Body of pancreas (tissue), 4 donors: ENCODE data around the gene TNFAIP6. TPM values are rescaled to one million over a fixed set of nuclear protein-coding genes. Genes with fewer than 3 reads are reported as not detected.

Experiments
- ATAC-seq: fragments of 150-250 bp; one replicate; pipeline ENCODE4 v1.9.1; 2016
- DNase-seq, 4 donors: peaks; one replicate each; pipeline ENCODE4 v3.0.0-alpha.2; 2019
- H3K27ac ChIP-seq, 4 donors: fragments of 200-600 bp; sonication (generic); 1 replicate in 3 of 4; 2 replicates in 1 of 4; pipeline versions ENCODE4 v1.5.1 to v1.6.1; 2016 to 2019; ENCODE audit warnings: mild to moderate bottlenecking in 1 of 4, mixed read lengths in 1 of 4, moderate library complexity in 1 of 4
- H3K27me3 ChIP-seq, 2 donors: fragments of 200-600 bp; sonication (generic); one replicate each; pipeline ENCODE4 v1.6.0; 2016; ENCODE audit warnings: mild to moderate bottlenecking in 1 of 2
- H3K36me3 ChIP-seq, 2 donors: fragments of 200-600 bp; sonication (generic); replicated peaks in 1 of 2; 2 replicates each; pipeline ENCODE4 v1.5.1; 2016; ENCODE audit warnings: low read depth in 2 of 2; ENCODE audit not compliant: insufficient read depth in 1 of 2
- H3K4me1 ChIP-seq: fragments of 200-600 bp; sonication (generic); one replicate; pipeline ENCODE4 v1.6.0; 2016
- H3K4me3 ChIP-seq, 2 donors: fragments of 200-600 bp; sonication (generic); 1 replicate in 1 of 2; 2 replicates in 1 of 2; pipeline ENCODE4 v1.5.1; 2016 to 2019
- H3K9me3 ChIP-seq, 3 donors: fragments of 200-600 bp; sonication (generic); 1 replicate in 2 of 3; 2 replicates in 1 of 3; pipeline ENCODE4 v1.5.1; 2016
- POLR2A ChIP-seq, 3 donors: fragments of 450-650 bp; IDR thresholded peaks; one replicate each; pipeline ENCODE4 v1.6.1; 2016; ENCODE audit warnings: antibody characterized with exemption in 3 of 3, mild to moderate bottlenecking in 2 of 3
- WGBS, 2 donors: methylation state at CpG; one replicate each; pipeline ENCODE4 v1.1.5; 2017; 5-methylcytosine and 5-hydroxymethylcytosine counted together
- intact Hi-C: fragments of 100-400 bp; cut with DNase I; formaldehyde crosslinking; loops from one replicate; pipeline ENCODE4 v1.15.1; 2023
- total RNA-seq, 2 donors: library from RNA; depleted of rRNA; stranded (reverse); fragments of >200 nt; gene quantifications; one replicate each; pipeline ENCODE4 v1.1.0, GENCODE V29; 2016
- TF ChIP-seq, protein P1 (sequence below), 7 experiments: fragments of 450-650 bp in 4 of 7; fragments of 200-600 bp in 3 of 7; sonication (generic) in 3 of 7; IDR thresholded peaks; one replicate each; pipeline ENCODE4 v1.5.1; 2016 to 2019; ENCODE audit warnings: antibody characterized with exemption in 7 of 7

Gene TNFAIP6
- total RNA-seq, 2 donors from 2014 or later: 5.3 TPM; not detected in 1

DNA sequence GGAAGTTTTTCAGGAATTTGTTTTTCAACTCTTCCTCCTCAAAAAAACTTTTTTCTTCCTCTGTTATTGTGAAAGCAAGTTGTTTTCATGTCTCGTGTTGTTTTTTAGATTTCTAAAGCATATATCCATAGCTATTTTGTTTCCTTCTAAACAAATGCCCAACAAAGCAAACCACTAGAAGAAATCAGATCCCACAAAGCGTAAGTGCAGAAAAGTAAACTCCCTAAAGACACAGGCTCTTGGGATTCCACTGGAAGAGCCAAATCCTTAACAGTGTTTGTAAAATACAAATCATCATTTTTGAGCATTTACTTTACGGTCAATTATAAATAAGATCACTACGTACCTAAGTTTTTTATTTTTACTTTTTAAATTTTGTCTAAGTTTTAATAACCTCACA is 30.6 kb downstream of the TNFAIP6 start:
- intact Hi-C loops: no loop called here
- H3K4me3 ChIP-seq: no peak overlapping the region
- no peaks in the 10 kb centered on the region for H3K9me3 ChIP-seq
- ATAC-seq (no peak), DNase-seq (no peak)
- no peak overlapping the region for H3K27ac ChIP-seq
- no peaks in the 10 kb centered on the region for H3K36me3 ChIP-seq
- 82 to 90% methylated on average over 4 of the region's 4 CpGs for WGBS, 2 donors
- no peaks in the 10 kb centered on the region for H3K4me1 ChIP-seq
- TF ChIP-seq POLR2A (IDR thresholded peaks at IDR 0.05): no peak
- TF ChIP-seq, protein P1, sequence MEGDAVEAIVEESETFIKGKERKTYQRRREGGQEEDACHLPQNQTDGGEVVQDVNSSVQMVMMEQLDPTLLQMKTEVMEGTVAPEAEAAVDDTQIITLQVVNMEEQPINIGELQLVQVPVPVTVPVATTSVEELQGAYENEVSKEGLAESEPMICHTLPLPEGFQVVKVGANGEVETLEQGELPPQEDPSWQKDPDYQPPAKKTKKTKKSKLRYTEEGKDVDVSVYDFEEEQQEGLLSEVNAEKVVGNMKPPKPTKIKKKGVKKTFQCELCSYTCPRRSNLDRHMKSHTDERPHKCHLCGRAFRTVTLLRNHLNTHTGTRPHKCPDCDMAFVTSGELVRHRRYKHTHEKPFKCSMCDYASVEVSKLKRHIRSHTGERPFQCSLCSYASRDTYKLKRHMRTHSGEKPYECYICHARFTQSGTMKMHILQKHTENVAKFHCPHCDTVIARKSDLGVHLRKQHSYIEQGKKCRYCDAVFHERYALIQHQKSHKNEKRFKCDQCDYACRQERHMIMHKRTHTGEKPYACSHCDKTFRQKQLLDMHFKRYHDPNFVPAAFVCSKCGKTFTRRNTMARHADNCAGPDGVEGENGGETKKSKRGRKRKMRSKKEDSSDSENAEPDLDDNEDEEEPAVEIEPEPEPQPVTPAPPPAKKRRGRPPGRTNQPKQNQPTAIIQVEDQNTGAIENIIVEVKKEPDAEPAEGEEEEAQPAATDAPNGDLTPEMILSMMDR (IDR thresholded peaks at IDR 0.05): no peak
- no peaks in the 10 kb centered on the region for H3K27me3 ChIP-seq

DNA sequence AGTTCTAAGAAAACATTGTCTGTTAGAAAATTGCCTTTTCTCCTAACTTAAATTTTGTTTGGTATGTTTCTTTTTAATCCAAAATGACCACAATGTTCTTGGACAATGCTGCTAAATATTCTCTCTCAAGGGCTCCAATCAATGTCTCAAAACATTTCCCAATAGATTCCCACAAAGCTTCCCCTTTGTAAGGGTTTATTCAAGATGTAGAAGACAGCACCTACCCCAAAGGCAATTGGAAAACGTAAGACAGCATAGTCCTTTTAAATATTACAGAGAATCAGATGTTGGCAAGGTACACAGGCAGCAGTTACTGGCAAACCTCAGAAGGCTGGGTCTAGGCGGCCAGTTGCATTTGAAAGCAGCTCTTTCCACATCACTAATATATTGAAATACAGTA is 34.0 kb downstream of the TNFAIP6 start:
- intact Hi-C loops: no loop called here
- Histone ChIP-seq H3K4me1 (no peaks in the 10 kb centered on the region), H3K4me3 (no peak overlapping the region), H3K27me3 (no peaks in the 10 kb centered on the region), H3K9me3 (no peaks in the 10 kb centered on the region), H3K36me3 (no peaks in the 10 kb centered on the region), H3K27ac (no peak overlapping the region)
- no peak for TF ChIP-seq POLR2A (IDR thresholded peaks at IDR 0.05)
- TF ChIP-seq, protein P1 (IDR thresholded peaks at IDR 0.05): no peak
- no peak for ATAC-seq
- no peak for DNase-seq
- 58% methylated on average over 2 of the region's 2 CpGs for WGBS, 2 donors

DNA sequence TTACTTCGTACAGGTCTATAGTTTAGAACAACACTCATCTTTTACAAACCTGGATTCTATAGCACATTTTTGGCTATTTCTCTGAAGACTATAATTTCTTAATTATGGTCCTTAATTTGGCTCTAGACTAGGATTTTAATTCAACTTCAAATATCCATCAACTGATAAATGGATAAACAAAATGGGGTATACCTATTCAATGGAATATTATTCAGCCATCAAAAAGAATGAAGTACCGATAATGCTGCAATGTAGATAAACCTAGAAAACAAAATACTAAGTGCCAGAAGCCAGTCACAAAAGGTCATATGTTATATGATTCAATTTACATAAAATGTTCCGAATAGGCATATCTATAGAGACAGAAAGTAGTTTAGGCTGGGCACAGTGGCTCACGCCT is 37.1 kb downstream of the TNFAIP6 start:
- no peak overlapping the region for H3K4me3 ChIP-seq
- no peaks in the 10 kb centered on the region for H3K36me3 ChIP-seq
- no peaks in the 10 kb centered on the region for H3K4me1 ChIP-seq
- no peak for ATAC-seq
- no peaks in the 10 kb centered on the region for H3K9me3 ChIP-seq
- no peaks in the 10 kb centered on the region for H3K27me3 ChIP-seq
- WGBS, 2 donors: 66 to 94% methylated on average over 4 of the region's 4 CpGs
- intact Hi-C loops: no loop called here
- no peak for DNase-seq
- TF ChIP-seq, protein P1 (IDR thresholded peaks at IDR 0.05): no peak
- no peak for TF ChIP-seq POLR2A (IDR thresholded peaks at IDR 0.05)
- H3K27ac ChIP-seq: no peak overlapping the region

DNA sequence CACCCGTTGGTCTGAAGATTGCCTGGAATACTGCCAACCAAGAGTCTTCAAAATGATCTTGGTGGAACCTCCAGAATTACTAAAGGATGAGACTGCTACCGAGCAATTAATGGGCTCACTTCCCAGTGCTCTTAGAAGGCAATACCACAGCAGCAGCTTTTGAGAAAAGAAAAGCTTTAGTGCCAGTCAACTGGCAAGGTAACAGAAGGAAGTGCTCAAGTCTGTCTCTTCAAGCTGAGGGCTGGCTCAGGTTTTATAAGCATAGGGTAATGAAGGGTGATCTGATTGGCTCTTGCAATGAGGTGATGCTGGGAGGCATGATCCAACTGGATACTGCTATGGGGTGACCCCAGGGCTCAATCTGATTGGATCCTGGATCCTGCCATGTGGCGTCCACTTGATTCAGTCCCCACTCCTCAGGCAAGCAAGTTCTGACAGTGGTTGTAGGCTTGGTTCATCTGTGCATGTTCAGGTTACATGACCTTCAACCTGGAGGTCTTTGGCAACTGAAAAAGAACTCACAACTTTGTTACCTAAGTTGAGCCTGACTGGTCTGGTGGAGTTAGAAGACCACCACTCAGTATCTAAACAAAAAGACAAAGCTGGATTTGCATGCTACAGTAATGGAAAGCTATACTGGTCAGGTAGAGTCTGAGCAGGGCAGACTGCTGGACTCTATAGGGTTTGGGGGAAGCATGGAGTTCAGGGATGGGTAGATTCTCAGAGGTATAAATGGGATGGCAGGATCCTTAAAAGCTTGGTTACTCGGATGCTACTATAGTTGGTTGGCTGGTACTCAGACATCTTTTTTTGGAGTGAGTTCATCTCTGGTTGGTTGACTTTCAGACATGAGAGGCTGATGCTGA is 38.4 kb downstream of the TNFAIP6 start:
- Histone ChIP-seq H3K36me3 (no peaks in the 10 kb centered on the region), H3K9me3 (no peaks in the 10 kb centered on the region), H3K4me3 (no peak overlapping the region), H3K27ac (no peak overlapping the region), H3K27me3 (no peaks in the 10 kb centered on the region), H3K4me1 (no peaks in the 10 kb centered on the region)
- DNase-seq (no peak), ATAC-seq (no peak)
- 72 to 80% methylated on average over 4 of the region's 4 CpGs for WGBS, 2 donors
- TF ChIP-seq POLR2A (IDR thresholded peaks at IDR 0.05): no peak
- TF ChIP-seq, protein P1 (IDR thresholded peaks at IDR 0.05): no peak
- intact Hi-C loops: no loop called here

DNA sequence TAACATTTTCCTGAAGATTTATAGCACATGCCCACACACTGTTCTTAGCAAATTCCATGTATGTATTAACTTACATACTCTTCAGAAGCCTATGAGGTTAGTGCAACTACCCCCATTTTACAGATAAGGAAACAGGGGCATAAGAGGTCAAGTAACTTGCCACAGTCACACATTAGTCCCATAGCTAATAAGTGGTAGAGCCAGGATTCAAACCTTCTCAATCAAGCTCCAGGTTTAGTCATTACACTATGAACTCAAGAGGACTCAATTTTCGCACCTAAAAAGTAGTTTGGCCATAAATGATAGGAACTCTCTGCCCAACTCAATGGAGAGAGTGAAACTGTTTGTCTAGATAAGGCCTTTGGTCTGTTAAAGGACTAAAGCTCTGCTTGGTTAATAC is 42.6 kb downstream of the TNFAIP6 start:
- Histone ChIP-seq H3K4me1 (no peaks in the 10 kb centered on the region), H3K9me3 (no peaks in the 10 kb centered on the region), H3K27me3 (no peaks in the 10 kb centered on the region), H3K4me3 (no peak overlapping the region), H3K27ac (no peak overlapping the region), H3K36me3 (no peaks in the 10 kb centered on the region)
- intact Hi-C loops: no loop called here
- 80 to 92% methylated on average over 1 of the region's 1 CpG for WGBS, 2 donors
- no peak for ATAC-seq
- no peak for DNase-seq
- TF ChIP-seq, protein P1 (IDR thresholded peaks at IDR 0.05): no peak
- TF ChIP-seq POLR2A (IDR thresholded peaks at IDR 0.05): no peak
